Endodermal cell (in vitro differentiated cells): Measurements from ENCODE around the gene NOS2. TPM values are rescaled to one million over a fixed set of nuclear protein-coding genes. Genes with fewer than 3 reads are reported as not detected.

Experiments used
- DNase-seq: peaks from one replicate; pipeline ENCODE4 v3.0.0-alpha.2; 2017
- H3K27ac ChIP-seq: 2 replicates; pipeline ENCODE4 v1.5.1; 2013; ENCODE audit warnings: mild to moderate bottlenecking, low read depth, low read length, moderate library complexity
- H3K27me3 ChIP-seq: 2 replicates; pipeline ENCODE4 v1.6.1; 2013; ENCODE audit warnings: mild to moderate bottlenecking, low read length, moderate library complexity; ENCODE audit not compliant: insufficient read depth, control insufficient read depth, poor library complexity, severe bottlenecking
- H3K36me3 ChIP-seq: 2 replicates; pipeline ENCODE4 v1.7.0; 2013; ENCODE audit warnings: mild to moderate bottlenecking, low read length, moderate library complexity; ENCODE audit not compliant: control insufficient read depth, insufficient read depth
- H3K4me1 ChIP-seq: one replicate; pipeline ENCODE4 v1.7.0; 2013; ENCODE audit warnings: low read length; ENCODE audit not compliant: control insufficient read depth, insufficient read depth
- H3K4me3 ChIP-seq: 2 replicates; pipeline ENCODE4 v1.5.1; 2013; ENCODE audit warnings: mild to moderate bottlenecking, low read length, moderate library complexity
- H3K9ac ChIP-seq: 2 replicates; pipeline ENCODE4 v1.6.1; 2013; ENCODE audit warnings: mild to moderate bottlenecking, low read length, moderate library complexity; ENCODE audit not compliant: poor library complexity, severe bottlenecking; ENCODE audit errors: extremely low read depth
- H3K9me3 ChIP-seq: 2 replicates; pipeline ENCODE4 v1.6.1; 2013; ENCODE audit warnings: mild to moderate bottlenecking, low read length, moderate library complexity; ENCODE audit not compliant: control insufficient read depth
- H3K27ac Mint-ChIP-seq: 2 replicates; pipeline ENCODE4 v1.8.0; 2020; ENCODE audit warnings: mixed read lengths
- H3K27me3 Mint-ChIP-seq: 2 replicates; pipeline ENCODE4 v1.8.0; 2021; ENCODE audit warnings: mild to moderate bottlenecking, mixed read lengths; ENCODE audit not compliant: insufficient read depth
- H3K36me3 Mint-ChIP-seq: 2 replicates; pipeline ENCODE4 v1.8.0; 2020; ENCODE audit warnings: low read depth, mixed read lengths
- H3K4me1 Mint-ChIP-seq: 2 replicates; pipeline ENCODE4 v1.8.0; 2020; ENCODE audit warnings: mixed read lengths
- H3K4me3 Mint-ChIP-seq: 2 replicates; pipeline ENCODE4 v1.8.0; 2020; ENCODE audit warnings: mild to moderate bottlenecking, moderate library complexity, mixed read lengths
- H3K9me3 Mint-ChIP-seq: 2 replicates; pipeline ENCODE4 v1.8.0; 2020; ENCODE audit warnings: mild to moderate bottlenecking, mixed read lengths
- WGBS, 2 experiments: methylation state at CpG; one replicate each; pipeline versions ENCODE4 v1.1.5 to v1.1.7; 2013; ENCODE audit warnings: missing lambda C conversion rate in 2 of 2, mixed read lengths in 1 of 2; ENCODE audit not compliant: insufficient coverage in 1 of 2, insufficient read length in 1 of 2; 5-methylcytosine and 5-hydroxymethylcytosine counted together
- total RNA-seq, 2 donors: library from RNA; stranded (reverse); fragmentation: NEBNext Ultra II Directional in 1 of 2; extraction: Animal tissue kit (Norgen Biotek cat#: 25700) in 1 of 2; gene quantifications; 2 replicates in 1 of 2; 3 replicates in 1 of 2; pipeline ENCODE4 v1.2.1, GENCODE V29; 2021
- TF ChIP-seq, protein P1 (sequence below): fragments of 200-600 bp; sonication (generic); conservative IDR thresholded peaks from 2 replicates; pipeline ENCODE4 v1.5.0; 2021; ENCODE audit warnings: antibody characterized with exemption, mild to moderate bottlenecking

The NOS2 gene
- total RNA-seq, 2 donors from 2014 or later: 0.26 to 0.62 TPM

- H3K36me3 ChIP-seq: no peaks in the 10 kb centered on the region
- WGBS, 2 experiments: 83 to 94% methylated on average over 5 to 9 of the region's 9 CpGs
- peaks cover 44% of the 10 kb centered on the region for H3K27me3 Mint-ChIP-seq
Measured at GRCh38 chr17:27797390-27798091, 2.8 kb downstream of the NOS2 start.

DNA sequence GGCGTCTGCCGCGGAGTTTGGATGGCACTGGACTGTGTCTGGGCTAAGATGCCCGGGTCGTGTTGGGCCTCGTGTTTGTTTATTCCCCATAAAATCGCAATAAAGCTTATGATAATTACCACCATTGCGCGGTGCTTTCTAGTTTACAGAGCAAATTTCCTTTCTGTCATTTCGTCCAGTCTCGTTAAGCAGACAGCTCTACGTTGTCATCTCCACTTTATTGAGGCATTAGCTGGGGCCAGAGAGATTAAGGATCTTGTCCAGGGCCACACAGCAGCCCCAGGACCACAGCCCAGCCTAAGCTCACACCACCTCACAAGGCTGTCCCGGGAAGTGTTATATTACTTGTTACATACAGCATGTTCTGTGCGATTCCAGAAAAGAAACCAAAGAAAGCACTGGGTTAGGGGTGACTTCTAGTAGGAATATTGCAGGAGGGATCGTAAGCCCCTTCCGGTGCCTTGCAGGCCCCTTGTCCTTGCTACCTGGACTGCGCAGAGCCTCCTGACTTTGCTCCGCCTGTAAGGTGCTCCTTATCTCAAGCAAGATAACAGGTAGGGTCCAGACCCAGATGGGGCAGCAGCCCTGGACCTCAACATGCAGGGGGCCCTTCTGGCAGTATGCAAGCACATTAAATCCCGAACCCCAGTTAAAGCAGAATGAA, 6.3 kb downstream of the NOS2 start:
- peaks cover 8% of the 10 kb centered on the region for H3K4me1 Mint-ChIP-seq
- 54 to 57% methylated on average over 14 to 19 of the region's 19 CpGs for WGBS, 2 experiments
- H3K4me3 ChIP-seq: peak overlapping the region; percentile 67
- H3K27me3 ChIP-seq: peaks cover 34% of the 10 kb centered on the region
- H3K9me3 ChIP-seq: no peaks in the 10 kb centered on the region
- H3K9me3 Mint-ChIP-seq: no peaks in the 10 kb centered on the region
- no peaks in the 10 kb centered on the region for H3K36me3 ChIP-seq
- H3K9ac ChIP-seq: no peak overlapping the region
- no peaks in the 10 kb centered on the region for H3K36me3 Mint-ChIP-seq
- no peak overlapping the region for H3K27ac ChIP-seq
- H3K4me3 Mint-ChIP-seq: peak overlapping the region; percentile 31
- H3K27me3 Mint-ChIP-seq: peaks cover 54% of the 10 kb centered on the region
- DNase-seq: no peak
- TF ChIP-seq, protein P1, sequence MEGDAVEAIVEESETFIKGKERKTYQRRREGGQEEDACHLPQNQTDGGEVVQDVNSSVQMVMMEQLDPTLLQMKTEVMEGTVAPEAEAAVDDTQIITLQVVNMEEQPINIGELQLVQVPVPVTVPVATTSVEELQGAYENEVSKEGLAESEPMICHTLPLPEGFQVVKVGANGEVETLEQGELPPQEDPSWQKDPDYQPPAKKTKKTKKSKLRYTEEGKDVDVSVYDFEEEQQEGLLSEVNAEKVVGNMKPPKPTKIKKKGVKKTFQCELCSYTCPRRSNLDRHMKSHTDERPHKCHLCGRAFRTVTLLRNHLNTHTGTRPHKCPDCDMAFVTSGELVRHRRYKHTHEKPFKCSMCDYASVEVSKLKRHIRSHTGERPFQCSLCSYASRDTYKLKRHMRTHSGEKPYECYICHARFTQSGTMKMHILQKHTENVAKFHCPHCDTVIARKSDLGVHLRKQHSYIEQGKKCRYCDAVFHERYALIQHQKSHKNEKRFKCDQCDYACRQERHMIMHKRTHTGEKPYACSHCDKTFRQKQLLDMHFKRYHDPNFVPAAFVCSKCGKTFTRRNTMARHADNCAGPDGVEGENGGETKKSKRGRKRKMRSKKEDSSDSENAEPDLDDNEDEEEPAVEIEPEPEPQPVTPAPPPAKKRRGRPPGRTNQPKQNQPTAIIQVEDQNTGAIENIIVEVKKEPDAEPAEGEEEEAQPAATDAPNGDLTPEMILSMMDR: no peak
- no peak overlapping the region for H3K27ac Mint-ChIP-seq
- H3K4me1 ChIP-seq: peaks cover 5% of the 10 kb centered on the region

More at GRCh38 chr17:27797390-27798091, 2.8 kb downstream of the NOS2 start:
- H3K27ac ChIP-seq: no peak overlapping the region
- H3K4me1 Mint-ChIP-seq: peaks cover 10% of the 10 kb centered on the region
- DNase-seq: no peak
- H3K9me3 ChIP-seq: no peaks in the 10 kb centered on the region
- TF ChIP-seq, protein P1: peak; percentile 55
- no peak overlapping the region for H3K9ac ChIP-seq
- no peak overlapping the region for H3K4me3 ChIP-seq
- no peak overlapping the region for H3K4me3 Mint-ChIP-seq
- peaks cover 27% of the 10 kb centered on the region for H3K27me3 ChIP-seq
- no peaks in the 10 kb centered on the region for H3K9me3 Mint-ChIP-seq
- peaks cover 5% of the 10 kb centered on the region for H3K4me1 ChIP-seq
- H3K27ac Mint-ChIP-seq: no peak overlapping the region
- H3K36me3 Mint-ChIP-seq: no peaks in the 10 kb centered on the region

DNA sequence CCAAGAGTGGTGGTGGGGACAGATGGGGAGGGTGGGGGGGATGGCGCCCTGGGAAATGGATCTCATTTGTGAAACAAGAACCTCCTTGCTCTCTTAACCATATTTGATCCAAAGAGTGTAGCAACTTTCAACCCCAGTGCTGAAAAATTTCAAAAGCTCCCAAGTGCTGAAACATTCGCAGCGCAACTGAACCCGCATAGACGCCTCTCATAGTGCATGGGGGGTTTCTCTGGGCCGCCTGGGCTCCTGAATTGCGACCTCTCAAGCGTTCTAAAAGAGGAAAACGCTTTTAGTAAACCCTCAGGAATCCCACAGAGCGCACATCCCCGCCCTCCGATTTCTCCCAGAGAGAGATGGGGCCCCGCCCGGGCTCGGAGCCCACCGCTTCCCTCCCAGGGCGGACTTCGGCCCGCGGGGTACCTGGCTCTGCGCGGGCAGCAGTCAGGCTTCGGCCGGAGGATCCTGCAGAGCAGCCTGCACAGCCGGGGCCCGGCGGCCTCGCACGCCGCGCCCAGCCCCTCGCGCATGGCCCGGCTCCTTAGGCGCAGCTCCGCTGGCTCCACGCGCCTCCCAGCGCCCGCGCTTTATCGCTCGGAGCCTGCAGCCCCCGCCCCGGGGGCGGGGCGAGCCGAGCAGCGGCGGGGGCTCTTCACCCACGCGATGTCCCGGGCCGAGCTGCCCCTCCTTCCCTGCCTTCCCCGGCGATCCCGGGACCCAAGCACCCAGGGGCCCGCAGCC, 7.0 kb downstream of the NOS2 start:
- WGBS, 2 experiments: 4 to 8% methylated on average over 2 to 57 of the region's 58 CpGs
- peak; percentile 83 for DNase-seq

More for the DNA sequence above, 7.0 kb downstream of the NOS2 start:
- no peak overlapping the region for H3K27ac Mint-ChIP-seq
- H3K4me1 ChIP-seq: peaks cover 5% of the 10 kb centered on the region
- H3K27me3 ChIP-seq: peaks cover 34% of the 10 kb centered on the region
- peaks cover 54% of the 10 kb centered on the region for H3K27me3 Mint-ChIP-seq
- no peaks in the 10 kb centered on the region for H3K9me3 ChIP-seq
- H3K9me3 Mint-ChIP-seq: no peaks in the 10 kb centered on the region
- H3K36me3 Mint-ChIP-seq: no peaks in the 10 kb centered on the region
- H3K4me1 Mint-ChIP-seq: peaks cover 5% of the 10 kb centered on the region
- peak overlapping the region; percentile 31 for H3K4me3 Mint-ChIP-seq
- no peak overlapping the region for H3K9ac ChIP-seq
- no peak overlapping the region for H3K27ac ChIP-seq
- peak overlapping the region; percentile 67 for H3K4me3 ChIP-seq
- TF ChIP-seq, protein P1: no peak
- no peaks in the 10 kb centered on the region for H3K36me3 ChIP-seq
